Measurements from ENCODE around the gene INO80D.
"Not testable (repeated sequence)": the region's sequence is repeated elsewhere in the genome, so short reads cannot be mapped to it uniquely, and the experiment has no call there.

The INO80D gene

DNA sequence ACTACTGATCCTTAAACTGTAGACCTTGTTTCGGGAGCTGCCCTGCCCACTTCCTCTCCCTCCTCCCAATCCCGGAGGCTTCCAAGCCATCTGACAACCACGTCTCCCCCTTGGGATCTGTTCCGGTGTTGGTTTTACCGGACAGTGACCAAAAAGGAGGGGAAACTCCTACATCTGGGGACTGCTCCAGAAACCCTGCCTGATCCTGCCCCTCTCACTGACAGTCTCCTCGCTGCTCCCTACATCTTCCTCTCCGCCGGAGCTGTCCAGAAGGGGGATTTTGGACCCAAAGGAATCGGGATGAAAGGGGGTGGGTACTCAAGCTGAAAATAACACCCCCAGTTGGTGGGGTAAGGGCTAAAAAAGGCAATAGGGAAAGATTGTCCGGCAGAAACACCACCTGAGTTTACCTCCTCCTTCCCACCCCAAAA is 1.5 kb downstream of the INO80D start:
- DNase-seq (ENCODE audit: low spot score): peak; percentile 83

DNA sequence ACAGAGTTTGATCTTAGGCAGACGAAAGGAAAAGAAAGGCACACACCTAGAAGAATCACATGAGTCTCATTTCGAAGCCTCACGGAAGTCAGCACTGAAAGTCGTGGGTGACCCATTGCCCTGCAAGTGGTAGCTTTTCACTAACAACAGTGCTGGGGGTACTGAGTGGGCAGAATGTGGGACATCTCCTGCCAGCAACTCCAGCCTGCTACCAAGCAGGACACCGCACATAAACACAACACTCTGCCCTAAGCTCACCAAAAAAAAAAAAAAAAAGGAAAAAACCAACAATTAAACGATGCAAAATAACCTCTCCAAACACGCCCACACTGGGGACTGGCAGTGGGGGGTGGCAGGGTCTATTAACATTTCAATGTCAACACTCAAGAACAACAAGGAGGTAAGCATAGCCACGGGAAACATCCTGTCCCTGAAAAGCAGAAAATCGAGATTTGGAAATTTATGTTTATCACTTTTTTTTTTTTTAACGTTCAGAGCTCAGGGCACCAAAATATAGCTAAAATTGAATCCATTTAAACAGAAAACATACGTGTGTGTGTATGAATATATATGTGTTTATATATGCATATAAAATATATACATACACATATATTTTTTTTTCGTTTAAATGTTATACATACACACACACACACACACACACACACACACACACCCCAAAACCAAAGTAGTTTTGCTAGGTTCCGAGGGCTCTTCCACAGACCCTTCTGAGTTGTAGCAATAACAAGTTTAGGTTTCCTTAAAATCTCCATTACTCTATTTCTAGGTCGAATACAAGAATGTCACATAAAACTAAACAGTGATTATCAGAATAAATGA is 2.2 kb downstream of the INO80D start:
- peak; percentile 26 for DNase-seq (ENCODE audit: low spot score)

DNA sequence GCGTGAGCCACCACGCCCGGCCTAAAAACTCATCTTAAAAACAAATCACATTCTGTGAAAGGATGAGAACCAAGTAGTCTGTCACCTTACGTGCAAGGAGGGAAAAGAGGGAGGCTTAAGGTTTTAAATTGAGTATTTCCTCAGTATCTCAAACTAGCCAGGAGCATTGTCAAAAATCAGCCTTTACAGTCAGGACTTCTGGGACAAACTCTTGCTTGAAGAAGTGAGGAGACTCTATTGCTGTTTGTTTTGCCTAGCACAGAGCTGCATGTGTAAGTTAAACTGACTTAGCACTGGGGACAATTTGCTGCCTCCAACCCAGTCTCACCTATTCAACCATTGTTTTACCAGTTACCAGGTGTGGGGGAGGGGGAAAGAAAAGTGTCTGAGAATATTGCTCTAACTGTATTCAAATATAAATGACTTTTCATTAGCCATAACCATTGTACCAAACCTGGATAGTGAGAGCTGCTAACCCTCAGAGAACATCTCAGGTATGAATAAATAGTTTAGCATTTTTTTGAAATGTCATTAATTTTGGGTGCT is 3.6 kb downstream of the INO80D start:
- DNase-seq (ENCODE audit: low spot score): no peak

DNA sequence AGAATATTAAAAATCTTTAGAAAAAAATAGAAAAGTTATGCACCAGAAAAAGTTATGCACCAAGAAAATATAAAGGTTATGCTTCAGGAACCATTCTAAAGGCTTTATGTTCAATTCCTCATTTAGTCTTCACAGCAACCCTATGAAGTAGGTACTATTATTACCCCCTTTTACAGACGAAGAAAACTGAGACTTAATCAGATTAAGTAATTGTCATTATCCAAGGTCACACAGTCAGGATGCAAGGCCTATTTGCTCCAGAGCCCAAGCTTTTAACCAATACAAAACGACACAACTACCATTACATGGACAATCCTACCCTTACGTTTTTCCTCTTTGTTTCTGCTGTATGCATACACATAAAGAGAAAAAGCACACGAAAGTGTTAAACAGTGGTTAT is 5.0 kb downstream of the INO80D start:
- DNase-seq (ENCODE audit: low spot score): no peak

DNA sequence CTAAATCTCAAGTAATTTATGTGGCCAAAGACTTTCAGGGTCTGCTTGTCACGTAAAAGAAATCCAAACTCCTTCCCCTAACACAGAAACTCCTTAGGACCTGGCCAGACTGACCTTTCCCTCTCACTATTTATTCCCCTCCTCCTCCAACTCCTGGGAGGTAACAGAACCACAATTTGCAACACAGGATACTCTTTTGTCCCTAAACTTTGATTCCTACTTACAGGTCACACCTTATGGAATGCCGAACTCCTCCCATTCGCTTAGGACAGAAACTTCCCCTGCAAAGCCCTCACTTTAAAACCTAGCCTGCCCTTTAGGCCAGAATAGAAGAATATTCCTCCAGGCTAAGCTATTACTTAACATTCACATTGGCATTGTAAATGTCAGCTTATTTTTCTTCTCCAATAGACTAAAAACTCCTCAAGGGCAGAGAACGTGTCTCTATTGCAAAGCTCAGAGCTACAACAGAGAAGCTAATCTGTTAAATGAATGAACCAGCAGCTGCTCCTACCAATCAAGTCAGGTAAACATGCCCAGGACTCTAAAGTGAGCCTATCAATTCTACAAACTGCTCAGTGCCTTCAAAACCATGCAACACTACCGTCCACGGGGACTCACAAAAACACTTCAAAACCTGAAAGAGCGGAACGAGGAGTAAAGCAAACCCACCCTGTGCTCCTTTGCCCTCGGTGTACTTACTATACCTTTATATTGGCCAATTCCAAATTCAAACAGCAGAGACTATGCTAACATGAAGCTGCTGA is 6.1 kb downstream of the INO80D start:
- no peak for DNase-seq (ENCODE audit: low spot score)

DNA sequence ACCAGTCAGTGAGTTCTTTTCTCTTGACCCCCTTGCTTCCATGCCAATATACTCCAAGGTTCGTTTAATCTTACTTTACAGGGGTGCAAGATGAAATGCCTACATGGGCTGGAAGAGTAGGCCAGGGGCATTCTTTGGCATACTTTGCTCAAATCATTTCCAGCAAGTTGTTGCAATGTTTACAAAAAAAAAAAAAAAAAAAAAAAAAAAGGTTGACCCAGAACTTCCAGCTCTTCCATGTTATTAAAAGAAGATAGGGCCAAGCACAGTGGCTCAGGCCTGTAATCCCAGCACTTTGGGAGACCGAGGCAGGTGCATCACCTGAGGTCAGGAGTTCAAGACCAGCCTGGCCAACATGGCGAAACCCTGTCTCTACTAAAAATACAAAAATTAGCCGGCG is 8.1 kb downstream of the INO80D start:
- not testable (repeated sequence) for DNase-seq (ENCODE audit: low spot score)

DNA sequence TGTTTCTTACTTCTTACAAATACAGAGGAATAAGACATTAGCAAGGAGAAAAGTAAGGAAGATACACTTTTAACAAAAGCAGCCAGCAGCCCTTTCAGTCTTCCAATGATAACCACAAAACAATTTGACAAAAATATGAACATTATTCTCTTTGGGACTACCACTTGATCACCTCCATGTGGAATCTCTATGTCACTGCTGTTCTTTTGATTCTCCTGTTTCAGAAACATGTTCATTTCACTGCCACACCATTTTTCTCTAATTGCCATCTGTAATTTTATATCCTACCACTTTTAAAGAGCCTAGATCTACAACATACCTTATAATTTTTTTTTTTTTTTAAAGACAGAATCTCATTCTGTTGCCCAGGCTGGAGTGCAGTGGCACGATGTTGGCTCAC is 10.9 kb downstream of the INO80D start:
- no peak for DNase-seq (ENCODE audit: low spot score)

DNA sequence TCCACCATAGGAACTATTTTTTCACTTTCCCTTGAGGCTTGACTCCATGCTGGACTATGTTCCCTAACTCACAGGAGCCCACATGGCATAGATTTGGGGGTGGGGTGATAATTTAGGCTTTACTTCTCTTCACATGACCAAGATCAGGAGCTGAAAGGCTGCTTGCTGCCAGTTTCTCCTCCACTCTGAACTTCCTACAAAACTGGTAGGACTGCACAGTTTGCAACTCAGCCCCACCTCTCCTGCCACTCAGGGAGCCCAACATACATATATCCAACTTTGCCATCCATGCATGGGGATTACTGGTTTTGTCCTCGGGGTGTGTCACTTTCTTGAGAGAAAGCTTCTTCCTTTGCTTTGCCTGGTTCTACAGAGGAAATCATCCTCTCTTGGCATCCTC is 14.2 kb downstream of the INO80D start:
- no peak for DNase-seq (ENCODE audit: low spot score)

DNA sequence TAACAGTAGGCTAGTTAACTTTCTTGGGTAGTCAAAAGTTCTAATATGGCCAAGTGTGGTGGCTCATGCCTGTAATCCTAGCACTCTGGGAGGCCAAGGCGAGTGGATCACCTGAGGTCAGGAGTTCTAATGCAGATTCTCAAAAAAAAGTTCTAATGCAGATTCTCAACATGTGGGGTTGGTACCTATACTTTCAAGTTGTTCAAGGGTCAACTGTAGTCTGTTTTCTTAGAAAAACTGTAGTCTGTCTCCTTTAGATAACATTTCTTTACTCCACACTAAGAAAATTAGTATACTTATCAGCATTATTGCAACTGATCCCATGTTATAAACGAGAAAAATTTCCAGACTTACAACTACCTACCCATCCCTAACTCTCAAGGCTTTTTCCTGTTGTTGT is 16.6 kb downstream of the INO80D start:
- DNase-seq (ENCODE audit: low spot score): no peak

DNA sequence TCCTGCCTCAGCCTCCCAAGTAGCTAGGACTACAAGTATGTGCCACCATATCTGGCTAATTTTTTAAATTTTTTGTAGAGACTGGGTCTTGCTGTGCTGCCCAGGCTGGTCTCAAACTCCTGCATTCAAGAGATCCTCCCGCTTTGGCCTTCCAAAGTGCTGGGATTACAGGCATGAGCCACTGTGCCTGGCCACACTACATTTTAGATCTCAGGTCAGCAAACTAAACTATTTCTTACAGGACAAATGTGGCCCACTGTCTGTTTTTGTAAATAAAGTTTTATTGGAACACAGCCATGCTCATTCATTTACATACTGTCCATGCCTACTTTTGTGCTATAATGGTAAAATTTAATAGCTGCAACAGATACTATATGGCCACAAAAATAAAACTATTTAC is 17.8 kb downstream of the INO80D start:
- no peak for DNase-seq (ENCODE audit: low spot score)

DNA sequence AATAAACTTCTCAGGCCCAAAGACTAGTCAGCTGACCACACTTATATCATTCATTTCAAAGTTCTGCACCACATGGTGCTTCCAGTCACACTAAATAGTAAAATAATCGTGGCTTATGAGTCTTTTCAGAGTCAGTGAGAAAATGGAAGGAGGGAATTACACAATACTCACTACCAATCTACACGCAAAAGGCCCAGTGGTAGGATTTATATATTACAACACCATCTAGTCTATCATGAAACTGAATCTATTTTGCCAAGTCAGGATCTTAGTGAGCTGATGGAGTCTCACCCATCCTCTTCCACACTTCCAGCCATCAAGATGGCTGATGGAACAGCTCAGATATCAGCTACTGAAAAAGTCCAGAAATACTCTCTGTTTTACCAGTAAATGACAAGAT is 21.9 kb downstream of the INO80D start:
- no peak for DNase-seq (ENCODE audit: low spot score)

DNA sequence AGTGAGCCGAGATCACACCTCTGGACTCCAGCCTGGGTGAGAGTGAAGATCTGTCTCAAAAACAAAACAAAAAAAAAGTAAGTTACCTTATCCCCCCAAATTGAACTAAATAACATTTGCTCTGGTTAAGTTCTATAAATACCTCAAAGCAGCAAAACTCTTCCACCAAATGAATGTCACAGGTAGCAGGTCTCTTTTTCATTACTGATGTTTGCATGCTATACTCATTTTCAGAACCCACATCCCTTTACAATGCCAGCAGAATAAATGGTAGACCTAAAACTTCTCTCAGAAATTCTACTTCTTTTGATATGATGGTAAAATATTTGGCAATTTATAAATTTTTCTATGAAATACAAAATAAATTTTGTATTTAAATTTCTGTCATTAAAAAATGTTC is 22.3 kb downstream of the INO80D start:
- no peak for DNase-seq (ENCODE audit: low spot score)

DNA sequence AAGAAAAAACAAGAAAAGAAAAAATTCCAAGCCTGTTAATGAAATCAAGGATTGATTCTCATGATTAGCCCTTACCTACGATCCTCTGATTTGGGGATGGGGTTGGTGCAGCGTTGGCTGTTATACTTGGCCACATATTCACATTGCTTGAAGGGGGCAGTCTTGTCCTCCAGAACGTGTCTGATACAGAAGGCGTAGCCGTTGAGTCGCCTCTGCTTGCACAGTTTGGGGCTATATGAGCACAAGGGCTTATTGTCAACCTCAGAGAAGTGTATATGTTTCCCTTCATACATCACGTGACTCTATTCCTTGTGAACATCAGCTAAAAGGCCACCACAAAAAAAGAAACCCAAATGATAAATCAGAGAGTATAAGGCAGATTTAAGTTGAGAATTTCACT is 23.2 kb downstream of the INO80D start:
- peak; percentile 25 for DNase-seq (ENCODE audit: low spot score)

DNA sequence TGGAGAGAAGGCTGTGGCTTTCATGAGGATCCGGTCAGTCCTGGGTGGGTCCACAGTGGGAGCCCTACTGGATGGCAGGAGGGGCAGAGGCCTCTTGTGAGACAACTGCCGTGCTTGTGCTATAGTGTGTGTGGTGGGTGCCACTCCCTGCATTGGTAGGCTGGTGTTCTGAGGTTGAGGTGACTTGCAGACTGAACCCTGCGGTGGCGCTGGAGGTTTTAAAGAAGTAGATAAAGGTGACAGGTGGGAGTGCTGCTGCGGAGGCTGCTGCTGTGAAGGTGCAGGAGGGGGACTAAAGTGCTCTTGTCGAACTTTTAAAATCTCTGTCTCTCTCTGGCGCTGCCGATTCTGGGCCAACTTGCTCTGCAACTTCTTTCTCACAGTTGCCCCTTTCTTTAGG is 29.7 kb downstream of the INO80D start:
- DNase-seq (ENCODE audit: low spot score): no peak

DNA sequence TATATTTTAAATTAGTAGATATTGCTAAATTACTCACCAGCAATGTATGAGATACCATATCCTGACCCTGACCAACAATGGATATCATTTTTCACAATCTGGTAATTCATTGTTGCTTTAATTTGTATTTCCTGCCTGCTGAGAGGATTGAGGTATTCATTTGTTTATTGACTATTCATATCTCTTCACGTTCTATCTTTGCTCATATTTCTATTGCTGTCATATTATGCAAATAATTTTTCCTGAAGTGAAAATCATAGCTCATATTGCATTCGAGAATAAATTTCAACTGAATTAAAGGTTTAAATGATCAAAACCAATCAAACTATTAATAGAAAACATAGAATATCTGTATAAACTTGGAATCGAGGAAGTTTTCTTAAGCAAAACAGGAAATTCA is 31.0 kb downstream of the INO80D start:
- no peak for DNase-seq (ENCODE audit: low spot score)

DNA sequence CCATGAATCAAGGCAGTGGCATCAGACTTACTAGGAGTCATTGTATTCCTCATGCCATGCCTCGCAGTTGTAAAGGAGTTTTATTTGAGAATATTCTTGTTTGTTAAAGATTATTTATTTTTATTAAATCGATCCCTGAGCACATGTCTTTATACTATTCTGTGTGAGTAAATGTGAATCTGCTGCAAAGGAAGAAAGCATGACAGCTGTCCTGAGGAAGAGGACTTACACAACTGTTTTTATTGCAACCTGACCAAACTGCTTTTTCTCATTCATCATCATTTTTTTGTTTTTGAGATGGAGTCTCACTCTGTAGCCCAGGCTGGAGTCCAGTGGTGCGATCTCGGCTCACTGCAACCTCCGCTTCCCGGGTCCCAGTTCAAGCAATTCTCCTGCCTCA is 34.1 kb downstream of the INO80D start:
- no peak for DNase-seq (ENCODE audit: low spot score)

DNA sequence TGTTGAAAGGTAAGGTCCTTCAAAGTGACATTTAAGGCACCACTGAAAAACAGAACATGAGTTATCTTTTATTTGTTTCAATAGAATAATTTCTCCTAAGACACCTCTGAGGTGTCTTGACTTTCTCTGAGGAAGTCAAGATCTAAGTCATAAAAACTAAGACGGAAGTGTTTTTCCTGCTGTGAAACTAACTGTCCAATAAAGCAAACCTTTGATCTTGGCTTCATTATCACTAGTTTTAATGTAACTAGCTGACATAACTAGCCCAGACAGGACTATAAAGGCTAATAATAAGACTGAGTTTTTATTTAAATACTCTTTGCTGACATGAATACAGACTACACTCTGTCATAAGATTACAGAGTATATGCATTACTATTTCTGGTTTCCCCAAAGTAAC is 36.6 kb downstream of the INO80D start:
- no peak for DNase-seq (ENCODE audit: low spot score)

DNA sequence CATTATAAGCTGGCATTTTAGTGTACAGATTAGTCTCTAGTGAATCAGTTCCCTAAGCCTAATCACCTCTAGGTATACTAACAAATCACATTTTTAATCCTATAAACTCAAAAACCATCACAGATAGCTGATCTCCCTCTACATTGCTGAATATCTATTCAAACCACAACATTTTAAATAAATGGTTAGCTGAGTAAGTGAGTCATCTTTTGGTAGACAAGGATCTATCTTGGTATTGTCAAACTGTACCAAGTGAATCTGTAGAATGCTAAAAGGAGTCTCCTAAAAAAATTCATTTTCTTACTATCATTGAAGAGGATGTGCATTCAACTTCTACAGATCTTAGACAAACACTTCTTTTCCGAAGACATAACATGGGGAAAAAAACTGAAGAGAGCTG is 40.7 kb downstream of the INO80D start:
- no peak for DNase-seq (ENCODE audit: low spot score)

DNA sequence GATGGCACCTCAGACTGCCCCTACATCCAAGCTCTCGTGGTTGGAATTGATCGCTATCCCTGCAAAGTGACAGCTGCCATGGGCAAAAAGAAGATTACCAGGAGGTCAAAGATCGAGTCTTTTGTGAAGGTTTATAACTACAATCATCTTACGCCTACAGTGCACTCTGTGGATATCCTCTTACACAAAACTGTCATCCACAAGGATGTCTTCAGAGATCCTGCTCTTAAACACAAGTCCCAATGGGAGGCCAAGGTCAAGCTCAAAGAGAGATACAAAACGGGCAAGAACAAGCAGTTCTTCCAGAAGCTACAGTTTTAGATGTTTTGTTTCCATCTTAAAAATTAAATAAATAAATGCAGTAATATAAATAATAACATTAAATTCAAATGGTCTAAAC is 45.4 kb downstream of the INO80D start:
- no peak for DNase-seq (ENCODE audit: low spot score)

DNA sequence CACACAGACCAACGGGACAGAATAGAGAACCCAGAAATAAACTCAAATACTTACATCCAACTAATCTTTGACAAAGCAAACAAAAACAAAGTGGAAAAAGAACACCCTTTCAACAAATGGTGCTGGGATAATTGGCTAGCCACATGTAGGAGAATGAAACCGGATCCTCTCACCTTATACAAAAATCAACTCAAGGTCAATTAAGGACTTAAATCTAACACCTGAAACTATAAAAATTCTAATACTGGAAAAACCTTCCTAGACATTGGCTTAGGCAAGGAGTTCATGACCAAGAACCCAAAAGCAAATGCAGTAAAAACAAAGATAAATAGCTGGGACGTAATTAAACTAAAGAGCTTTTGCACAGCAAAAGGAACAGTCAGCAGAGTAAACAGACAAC is 50.6 kb downstream of the INO80D start:
- not testable (repeated sequence) for DNase-seq (ENCODE audit: low spot score)

DNA sequence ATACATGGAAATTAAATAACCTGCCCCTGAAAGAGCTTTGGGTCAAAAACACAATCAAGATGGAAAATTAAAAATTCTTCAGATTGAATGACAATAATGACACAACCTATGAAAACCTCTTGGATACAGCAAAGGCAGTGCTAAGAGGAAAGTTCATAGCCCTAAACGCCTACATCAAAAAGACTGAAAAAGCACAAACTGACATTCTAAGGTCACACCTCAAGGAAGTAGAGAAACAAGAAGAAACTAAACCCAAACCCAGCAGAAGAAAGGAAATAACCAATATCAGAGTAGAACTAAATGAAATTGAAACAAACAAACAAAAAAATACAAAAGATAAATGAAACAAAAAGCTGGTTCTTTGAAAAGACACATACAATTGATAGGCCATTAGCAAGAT is 52.5 kb downstream of the INO80D start:
- not testable (repeated sequence) for DNase-seq (ENCODE audit: low spot score)

DNA sequence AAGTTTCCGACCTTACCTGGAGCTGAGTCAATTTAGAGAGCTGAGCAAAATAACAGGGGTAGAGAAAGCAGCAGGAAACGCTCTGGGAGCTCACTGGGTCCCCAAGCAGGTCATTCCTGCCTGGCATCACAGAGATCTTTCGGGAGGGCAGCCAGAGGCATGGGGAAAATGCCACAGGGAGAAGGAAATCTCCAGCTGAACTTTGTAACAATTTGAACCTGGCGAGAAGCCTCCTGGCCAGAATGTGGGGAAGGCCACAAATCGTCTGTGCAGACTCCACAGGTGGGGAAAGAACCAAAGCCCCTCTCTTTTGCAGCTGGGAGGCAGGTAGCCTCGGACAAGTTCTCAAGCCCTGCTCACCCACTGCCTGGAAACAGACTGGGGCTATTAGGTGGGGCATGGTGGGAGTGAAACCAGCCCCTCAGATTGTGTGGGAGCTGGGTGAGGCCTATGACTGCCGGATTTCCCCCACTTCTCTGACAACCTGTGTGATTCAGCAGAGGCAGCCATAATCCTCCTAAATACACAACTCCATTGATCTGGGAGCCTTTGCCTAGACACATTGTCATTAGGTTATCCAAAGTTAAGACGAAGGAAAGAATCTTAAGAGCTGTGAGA is 53.9 kb downstream of the INO80D start:
- no peak for DNase-seq (ENCODE audit: low spot score)

All from pons (tissue), 1 donor.